ENCODE data around the gene EGFL7. TPM values are rescaled to one million over a fixed set of nuclear protein-coding genes. Genes with fewer than 3 reads are reported as not detected.
A peak's percentile ranks its signal among the peaks of the same experiment; 100 is the strongest.

Gene EGFL7
- polyA plus RNA-seq, 1 experiment, result 3.9 TPM

GRCh38 chr9:136720251-136720897, 57.7 kb downstream of the EGFL7 start:
- H3K27ac ChIP-seq (ENCODE audit: low read depth, low read length), result no peak overlapping the region
- H3K27me3 ChIP-seq (ENCODE audit: control insufficient read depth, insufficient read depth, low read length), result no peaks in the 10 kb centered on the region
- H3K4me3 ChIP-seq (ENCODE audit: low read depth, low read length), result no peak overlapping the region
- ChIA-PET CTCF (interaction anchor here (1.8 kb wide), 1 partner anchor 9 kb away, joined by 7 read pairs; no protein-coding TSS in a partner anchor), POLR2A (interaction anchor here (1.2 kb wide), 2 partner anchors 9 to 12 kb away, joined by 4 to 7 read pairs; no protein-coding TSS in a partner anchor)
- no peak for TF ChIP-seq CTCF (IDR thresholded peaks at IDR 0.05; ENCODE audit: low read depth, low read length)
- no peak for DNase-seq (ENCODE audit: low read depth, low spot score)
- H3K9me3 ChIP-seq (ENCODE audit: control insufficient read depth, insufficient read depth, low read length), result no peaks in the 10 kb centered on the region; the same call in 1 of the 2 replicates

- POLR2A ChIA-PET, result interaction anchor here (1.2 kb wide), 2 partner anchors 8 to 13 kb away, joined by 4 to 7 read pairs; no protein-coding TSS in a partner anchor
- DNase-seq (ENCODE audit: low read depth, low spot score), result no peak
- CTCF ChIA-PET, result interaction anchor here (1.8 kb wide), 1 partner anchor 8 kb away, joined by 7 read pairs; no protein-coding TSS in a partner anchor
Observed at GRCh38 chr9:136720898-136721338, 58.2 kb downstream of the EGFL7 start.

GRCh38 chr9:136721339-136722092, 58.8 kb downstream of the EGFL7 start:
- CTCF ChIA-PET, result no interaction called here
- no peaks in the 10 kb centered on the region for H3K27me3 ChIP-seq (ENCODE audit: control insufficient read depth, insufficient read depth, low read length)
- H3K4me3 ChIP-seq (ENCODE audit: low read depth, low read length), result no peak overlapping the region
- no peak overlapping the region for H3K27ac ChIP-seq (ENCODE audit: low read depth, low read length)
- H3K9me3 ChIP-seq (ENCODE audit: control insufficient read depth, insufficient read depth, low read length), result no peaks in the 10 kb centered on the region; the same call in 1 of the 2 replicates
- TF ChIP-seq CTCF (IDR thresholded peaks at IDR 0.05; ENCODE audit: low read depth, low read length), result no peak
- no peak for DNase-seq (ENCODE audit: low read depth, low spot score)
- POLR2A ChIA-PET, result interaction anchor here (1.2 kb wide), 1 partner anchor 13 kb away, joined by 4 read pairs; no protein-coding TSS in a partner anchor

More at GRCh38 chr9:136720898-136721338, 58.2 kb downstream of the EGFL7 start:
- no peaks in the 10 kb centered on the region; the same call in 1 of the 2 replicates for H3K9me3 ChIP-seq (ENCODE audit: control insufficient read depth, insufficient read depth, low read length)
- H3K4me3 ChIP-seq (ENCODE audit: low read depth, low read length), result no peak overlapping the region
- no peak for TF ChIP-seq CTCF (IDR thresholded peaks at IDR 0.05; ENCODE audit: low read depth, low read length)
- no peaks in the 10 kb centered on the region for H3K27me3 ChIP-seq (ENCODE audit: control insufficient read depth, insufficient read depth, low read length)
- no peak overlapping the region for H3K27ac ChIP-seq (ENCODE audit: low read depth, low read length)

Small RNA genes lying within 50 kb of the gene (small RNA-seq; reads per million reads assigned to genes)
- gene MIR126 (ENCODE audit: insufficient read length, low read depth), result 1,166 reads per million, percentile 96 among the genes with 10 or more reads in this experiment

Other genes with a start within 250 kb of the EGFL7 start
- 4.3 and 5.2 TPM in 2 replicates for gene INPP5E, start 223.1 kb upstream of the EGFL7 start, polyA plus RNA-seq (2011; rRNA removed)
- gene SEC16A, start 179.9 kb upstream of the EGFL7 start, polyA plus RNA-seq (2011; rRNA removed), result 23.2 and 30.7 TPM in 2 replicates
- gene NOTCH1, start 116.9 kb upstream of the EGFL7 start, polyA plus RNA-seq (2011; rRNA removed), result 0.89 and 1.7 TPM in 2 replicates
- gene AGPAT2, start 24.5 kb downstream of the EGFL7 start, polyA plus RNA-seq (2011; rRNA removed), result 24.4 and 30.0 TPM in 2 replicates
- gene DIPK1B, start 49.7 kb downstream of the EGFL7 start, polyA plus RNA-seq (2011; rRNA removed), result 2.8 and 3.6 TPM in 2 replicates
- gene LCN10, start 80.0 kb downstream of the EGFL7 start, polyA plus RNA-seq (2011; rRNA removed), result not detected in 2 replicates
- not detected in 2 replicates for gene LCN6, start 85.6 kb downstream of the EGFL7 start, polyA plus RNA-seq (2011; rRNA removed)
- not detected in 2 replicates for gene LCN8, start 95.3 kb downstream of the EGFL7 start, polyA plus RNA-seq (2011; rRNA removed)
- not detected in 2 replicates for gene LCN15, start 101.6 kb downstream of the EGFL7 start, polyA plus RNA-seq (2011; rRNA removed)
- gene TMEM141, start 128.4 kb downstream of the EGFL7 start, polyA plus RNA-seq (2011; rRNA removed), result 34.9 and 44.3 TPM in 2 replicates
- gene CCDC183, start 133.4 kb downstream of the EGFL7 start, polyA plus RNA-seq (2011; rRNA removed), result 0.05 and 0.21 TPM in 2 replicates
- gene RABL6, start 145.0 kb downstream of the EGFL7 start, polyA plus RNA-seq (2011; rRNA removed), result 35.4 and 41.1 TPM in 2 replicates
- 0.26 and 0.42 TPM in 2 replicates for gene AJM1, start 179.6 kb downstream of the EGFL7 start, polyA plus RNA-seq (2011; rRNA removed)
- gene PHPT1, start 186.5 kb downstream of the EGFL7 start, polyA plus RNA-seq (2011; rRNA removed), result 91.6 and 116 TPM in 2 replicates
- 0.63 and 0.86 TPM in 2 replicates for gene MAMDC4, start 189.4 kb downstream of the EGFL7 start, polyA plus RNA-seq (2011; rRNA removed)
- gene EDF1, start 203.4 kb downstream of the EGFL7 start, polyA plus RNA-seq (2011; rRNA removed), result 445 and 453 TPM in 2 replicates
- gene TRAF2, start 223.6 kb downstream of the EGFL7 start, polyA plus RNA-seq (2011; rRNA removed), result 6.1 and 6.9 TPM in 2 replicates